ENCODE data around the gene ST8SIA6. TPM values are rescaled to one million over a fixed set of nuclear protein-coding genes. Genes with fewer than 3 reads are reported as not detected.

Gene ST8SIA6
- total RNA-seq, 1 experiment from 2014 or later, result 1.3 TPM

DNA sequence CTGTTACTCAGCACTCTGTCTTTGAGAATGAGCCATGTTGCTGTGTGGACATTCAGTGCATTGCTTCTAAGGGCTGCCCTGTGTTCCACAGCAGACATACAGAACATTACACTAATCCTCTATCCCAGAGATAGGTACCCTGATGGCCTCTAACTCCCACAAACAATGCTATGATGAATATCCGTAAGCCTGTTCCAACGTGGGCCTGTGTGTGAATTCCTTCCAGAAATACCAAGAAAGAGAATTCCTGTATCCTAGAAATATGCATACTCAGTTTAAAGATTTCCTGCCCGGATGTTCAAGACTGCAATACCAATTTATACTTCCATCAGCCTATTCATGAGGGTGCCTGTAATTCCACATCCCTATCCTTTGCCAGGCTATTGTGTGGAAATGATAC is 21.3 kb upstream of the ST8SIA6 start:
- H2AFZ ChIP-seq (ENCODE audit: low read depth, low read length, poor library complexity, severe bottlenecking), result peak overlapping the region; percentile 4
- H3K79me2 ChIP-seq (ENCODE audit: insufficient read depth, low read length), result no peaks in the 10 kb centered on the region
- H3K36me3 ChIP-seq (ENCODE audit: control insufficient read depth in 1 of 2, insufficient read depth in 2 of 2, low read length in 2 of 2), result no peaks in the 10 kb centered on the region
- H3K27ac ChIP-seq (ENCODE audit: low read depth, low read length), result no peak overlapping the region
- no peaks in the 10 kb centered on the region for H4K20me1 ChIP-seq (ENCODE audit: insufficient read depth)
- H3K9ac ChIP-seq (ENCODE audit: low read length), result no peak overlapping the region
- ChIA-PET CTCF (no interaction called here), POLR2A (no interaction called here), RAD21 (ENCODE audit: low non-redundant PET in 1 of 2, low total read pairs in 2 of 2, uncharacterized antibody in 2 of 2, unreplicated experiment in 2 of 2) (no interaction called here)
- no peaks in the 10 kb centered on the region for H3K27me3 ChIP-seq (ENCODE audit: insufficient read depth, low read length)
- no peak for TF ChIP-seq SP1 (IDR thresholded peaks at IDR 0.05; ENCODE audit: low read depth)
- TF ChIP-seq, protein P1, sequence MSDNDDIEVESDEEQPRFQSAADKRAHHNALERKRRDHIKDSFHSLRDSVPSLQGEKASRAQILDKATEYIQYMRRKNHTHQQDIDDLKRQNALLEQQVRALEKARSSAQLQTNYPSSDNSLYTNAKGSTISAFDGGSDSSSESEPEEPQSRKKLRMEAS (IDR thresholded peaks at IDR 0.05), result no peak
- TF ChIP-seq SIN3A (IDR thresholded peaks at IDR 0.05; ENCODE audit: low read depth), result no peak
- TF ChIP-seq CTCF (IDR thresholded peaks at IDR 0.05 in 2 of 3, conservative IDR thresholded peaks at IDR 0.05 in 1 of 3; ENCODE audit: borderline replicate concordance in 1 of 3, insufficient read depth in 1 of 3, low read depth in 2 of 3, low read length in 2 of 3), result no peak
- TF ChIP-seq ELF1 (IDR thresholded peaks at IDR 0.05; ENCODE audit: borderline replicate concordance, low read depth), result no peak
- TF ChIP-seq POLR2AphosphoS5 (IDR thresholded peaks at IDR 0.05; ENCODE audit: low read depth, low read length), result no peak
- no peak for TF ChIP-seq CBX3 (IDR thresholded peaks at IDR 0.05; ENCODE audit: low read depth)
- TF ChIP-seq ZFX (IDR thresholded peaks at IDR 0.05), result no peak
- no peak for TF ChIP-seq EZH2phosphoT487 (IDR thresholded peaks at IDR 0.05; ENCODE audit: borderline replicate concordance)
- TF ChIP-seq, protein P2, sequence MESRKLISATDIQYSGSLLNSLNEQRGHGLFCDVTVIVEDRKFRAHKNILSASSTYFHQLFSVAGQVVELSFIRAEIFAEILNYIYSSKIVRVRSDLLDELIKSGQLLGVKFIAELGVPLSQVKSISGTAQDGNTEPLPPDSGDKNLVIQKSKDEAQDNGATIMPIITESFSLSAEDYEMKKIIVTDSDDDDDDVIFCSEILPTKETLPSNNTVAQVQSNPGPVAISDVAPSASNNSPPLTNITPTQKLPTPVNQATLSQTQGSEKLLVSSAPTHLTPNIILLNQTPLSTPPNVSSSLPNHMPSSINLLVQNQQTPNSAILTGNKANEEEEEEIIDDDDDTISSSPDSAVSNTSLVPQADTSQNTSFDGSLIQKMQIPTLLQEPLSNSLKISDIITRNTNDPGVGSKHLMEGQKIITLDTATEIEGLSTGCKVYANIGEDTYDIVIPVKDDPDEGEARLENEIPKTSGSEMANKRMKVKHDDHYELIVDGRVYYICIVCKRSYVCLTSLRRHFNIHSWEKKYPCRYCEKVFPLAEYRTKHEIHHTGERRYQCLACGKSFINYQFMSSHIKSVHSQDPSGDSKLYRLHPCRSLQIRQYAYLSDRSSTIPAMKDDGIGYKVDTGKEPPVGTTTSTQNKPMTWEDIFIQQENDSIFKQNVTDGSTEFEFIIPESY (IDR thresholded peaks at IDR 0.05; ENCODE audit: extremely low read depth, insufficient replicate concordance, low read length), result no peak
- TF ChIP-seq EZH2 (IDR thresholded peaks at IDR 0.05), result no peak
- no peak for TF ChIP-seq YY1 (IDR thresholded peaks at IDR 0.05; ENCODE audit: extremely low read depth, insufficient replicate concordance, low read depth, low read length)
- TF ChIP-seq, protein P3, sequence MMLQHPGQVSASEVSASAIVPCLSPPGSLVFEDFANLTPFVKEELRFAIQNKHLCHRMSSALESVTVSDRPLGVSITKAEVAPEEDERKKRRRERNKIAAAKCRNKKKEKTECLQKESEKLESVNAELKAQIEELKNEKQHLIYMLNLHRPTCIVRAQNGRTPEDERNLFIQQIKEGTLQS (IDR thresholded peaks at IDR 0.05), result no peak
- intact Hi-C loops (cut with micrococcal nuclease), result no loop called here
- no peaks in the 10 kb centered on the region; a peak in 1 of 4 replicates for H3K9me3 ChIP-seq (ENCODE audit: control insufficient read depth in 1 of 2, insufficient read depth in 1 of 2, low read depth in 1 of 2, low read length in 2 of 2)
- H3K4me2 ChIP-seq (ENCODE audit: low read length), result no peak overlapping the region
- DNase-seq (ENCODE audit: low read depth, low spot score) (no peak), ATAC-seq (no peak)
- no peak overlapping the region for H3K4me3 ChIP-seq (replicated peaks in 1 of 2; ENCODE audit: low read depth in 1 of 2, low read length in 2 of 2)
- no peaks in the 10 kb centered on the region for H3K9me2 ChIP-seq (ENCODE audit: insufficient read depth)
- H3K4me1 ChIP-seq (ENCODE audit: control insufficient read depth in 1 of 2, insufficient read depth in 2 of 2, low read length in 2 of 2), result peaks cover 0 to 7% of the 10 kb centered on the region in 2 experiments; a peak in 2 of 4 replicates
- BruUV-seq (replicated peaks), result no TSS peak

Data from HCT116 (cell line).